Activated naive CD8-positive, alpha-beta T cell (primary cell): ENCODE data around the gene MAP2K2.
"Not testable (repeated sequence)": the region's sequence is repeated elsewhere in the genome, so short reads cannot be mapped to it uniquely, and the experiment has no call there.

Experiments used
- H3K27ac Mint-ChIP-seq: one replicate; pipeline ENCODE4 v1.8.0; 2021; ENCODE audit warnings: mixed read lengths
- H3K27me3 Mint-ChIP-seq: one replicate; pipeline ENCODE4 v1.8.0; 2021; ENCODE audit warnings: mixed read lengths
- H3K36me3 Mint-ChIP-seq: one replicate; pipeline ENCODE4 v1.8.0; 2021; ENCODE audit warnings: mixed read lengths
- H3K4me1 Mint-ChIP-seq: one replicate; pipeline ENCODE4 v1.8.0; 2021; ENCODE audit warnings: low read depth, mixed read lengths
- H3K4me3 Mint-ChIP-seq: one replicate; pipeline ENCODE4 v1.8.0; 2021; ENCODE audit warnings: mild to moderate bottlenecking, mixed read lengths
- H3K9me3 Mint-ChIP-seq: one replicate; pipeline ENCODE4 v1.8.0; 2021; ENCODE audit warnings: low read depth, mixed read lengths

Gene MAP2K2

DNA sequence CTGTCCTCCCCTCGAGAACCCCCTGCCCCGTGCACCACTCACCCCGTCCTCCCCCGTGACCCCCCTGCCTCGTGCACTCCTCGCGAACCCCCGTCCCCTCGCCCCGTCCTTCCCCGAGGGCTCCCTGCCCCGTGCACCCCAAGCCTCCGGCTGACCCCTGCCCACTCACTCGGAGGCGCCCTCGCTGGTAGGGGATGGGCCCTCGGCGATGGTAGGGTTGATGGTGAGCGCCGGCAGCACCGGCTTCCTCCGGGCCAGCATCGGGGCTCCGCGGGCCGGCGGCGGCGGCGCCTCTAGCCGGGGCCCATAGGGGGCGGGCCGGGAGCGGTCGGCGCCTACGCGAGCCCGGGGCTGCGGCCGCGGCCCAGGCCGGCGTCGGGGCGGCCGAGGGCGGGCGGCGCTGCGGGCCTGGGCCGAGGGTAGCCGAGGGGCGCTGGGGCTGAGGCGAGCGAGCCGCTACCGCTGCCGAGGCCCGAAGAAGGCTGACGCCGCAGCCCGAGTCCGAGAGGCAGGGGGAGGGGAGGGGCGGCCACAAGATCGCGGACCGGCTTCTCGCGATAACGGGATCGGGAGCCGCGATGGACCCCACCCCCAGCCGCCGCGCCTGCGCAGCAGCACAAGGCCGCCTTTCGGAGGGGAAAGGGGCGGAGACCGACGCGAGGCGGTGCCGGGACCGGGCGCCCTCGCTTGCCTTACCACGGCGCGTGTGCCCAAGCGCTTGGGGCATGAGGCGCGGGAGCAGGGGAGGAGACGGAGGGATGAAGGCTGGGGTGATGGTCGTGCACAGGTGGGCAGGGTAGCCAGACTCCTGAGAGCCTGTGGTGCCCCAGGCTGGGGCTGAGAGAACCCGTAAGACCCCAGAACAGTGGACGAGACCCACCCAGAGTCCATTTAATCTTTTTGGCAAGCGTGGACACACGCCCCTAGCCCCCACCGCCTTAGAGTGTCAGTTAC lies at the start of gene MAP2K2:
MAP2K2 (minus strand) TSS at position 508 of the 954 bp plus-strand sequence; CDS start at position 261, 247 bp downstream.
- peaks cover 20% of the 10 kb centered on the region for H3K4me1 Mint-ChIP-seq

DNA sequence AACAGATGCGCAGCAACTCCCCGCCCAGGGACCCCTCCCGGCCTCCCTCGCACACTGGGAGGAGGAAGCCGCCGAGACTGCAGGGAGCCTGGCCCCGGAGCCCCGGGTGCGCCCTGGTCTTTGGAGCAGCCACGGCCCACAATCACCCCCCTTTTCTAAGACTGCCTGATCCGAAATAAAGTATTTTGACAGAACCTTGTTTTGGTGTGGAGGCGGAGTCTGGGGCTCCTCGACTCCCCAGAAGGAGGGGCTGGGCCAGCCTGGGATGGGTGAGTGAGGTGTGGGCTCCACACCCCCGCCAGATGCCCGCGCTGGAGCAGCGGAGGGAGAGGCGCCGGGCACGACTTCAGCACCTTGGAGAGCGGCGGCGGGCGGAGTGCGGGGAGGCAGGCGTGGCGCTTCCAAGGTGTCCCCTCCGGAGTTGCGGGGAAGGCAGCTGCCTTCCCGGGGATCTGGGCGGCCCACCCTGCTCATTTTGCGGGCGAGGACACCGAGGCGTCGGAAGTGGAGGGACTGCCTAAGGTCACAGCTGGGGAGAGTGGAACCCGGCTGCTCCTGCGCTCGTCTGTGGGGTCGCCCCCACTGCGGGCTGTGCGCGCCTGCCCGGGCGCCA lies 49.0 kb upstream of the MAP2K2 start:
- peaks cover 9% of the 10 kb centered on the region for H3K27me3 Mint-ChIP-seq
- no peak overlapping the region for H3K27ac Mint-ChIP-seq
- H3K4me3 Mint-ChIP-seq = no peak overlapping the region
- H3K9me3 Mint-ChIP-seq = no peaks in the 10 kb centered on the region
- no peaks in the 10 kb centered on the region for H3K4me1 Mint-ChIP-seq
- peaks cover 5% of the 10 kb centered on the region for H3K36me3 Mint-ChIP-seq

More for the DNA sequence above, at the start of gene MAP2K2:
- Mint-ChIP-seq H3K4me3 (peak within 1 kb of the TSS; percentile 96), H3K9me3 (no peaks in the 10 kb centered on the region), H3K27me3 (no peaks in the 10 kb centered on the region), H3K36me3 (no peaks in the 10 kb centered on the region), H3K27ac (peak within 1 kb of the TSS; percentile 93)

DNA sequence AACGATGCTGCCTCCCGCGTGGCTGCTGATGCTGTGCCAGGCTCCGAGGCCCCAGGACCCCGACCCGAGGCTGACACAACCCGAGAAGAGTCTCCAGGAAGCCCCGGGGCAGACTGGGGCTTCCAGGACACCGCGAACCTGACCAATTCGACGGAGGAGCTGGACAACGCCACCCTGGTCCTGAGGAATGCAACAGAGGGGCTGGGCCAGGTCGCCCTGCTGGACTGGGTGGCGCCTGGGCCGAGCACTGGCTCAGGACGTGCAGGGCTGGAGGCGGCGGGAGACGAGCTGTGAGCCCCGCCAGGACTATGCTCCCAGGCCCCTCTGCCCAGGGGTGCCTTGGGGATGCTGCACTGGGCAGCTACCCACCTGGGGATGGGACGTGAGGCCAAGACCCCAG lies 47.8 kb upstream of the MAP2K2 start:
- peaks cover 12% of the 10 kb centered on the region for H3K27me3 Mint-ChIP-seq
- H3K4me1 Mint-ChIP-seq = no peaks in the 10 kb centered on the region
- no peak overlapping the region for H3K4me3 Mint-ChIP-seq
- H3K36me3 Mint-ChIP-seq = peaks cover 2% of the 10 kb centered on the region
- H3K9me3 Mint-ChIP-seq = no peaks in the 10 kb centered on the region
- no peak overlapping the region for H3K27ac Mint-ChIP-seq

DNA sequence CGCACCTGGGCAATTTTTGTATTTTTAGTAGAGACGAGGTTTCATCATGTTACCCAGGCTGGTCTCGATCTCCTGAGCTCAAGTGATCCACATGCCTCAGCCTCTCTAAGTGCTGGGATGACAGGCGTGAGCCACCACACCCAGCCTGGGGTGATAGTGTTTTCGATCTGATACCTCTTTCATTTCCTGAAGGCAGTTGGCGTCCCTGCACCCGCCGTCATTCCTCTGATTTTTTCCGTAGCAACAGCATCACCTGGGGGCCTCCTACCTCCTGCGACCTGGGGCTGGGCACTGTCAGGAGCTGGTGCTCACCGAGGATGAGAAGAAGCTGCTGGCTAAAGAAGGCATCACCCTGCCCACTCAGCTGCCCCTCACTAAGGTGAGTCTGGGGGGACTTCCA lies 40.3 kb upstream of the MAP2K2 start:
- H3K9me3 Mint-ChIP-seq = no peaks in the 10 kb centered on the region
- H3K27me3 Mint-ChIP-seq = peaks cover 9% of the 10 kb centered on the region
- H3K4me3 Mint-ChIP-seq = no peak overlapping the region
- H3K27ac Mint-ChIP-seq = no peak overlapping the region
- H3K36me3 Mint-ChIP-seq = no peaks in the 10 kb centered on the region
- no peaks in the 10 kb centered on the region for H3K4me1 Mint-ChIP-seq

DNA sequence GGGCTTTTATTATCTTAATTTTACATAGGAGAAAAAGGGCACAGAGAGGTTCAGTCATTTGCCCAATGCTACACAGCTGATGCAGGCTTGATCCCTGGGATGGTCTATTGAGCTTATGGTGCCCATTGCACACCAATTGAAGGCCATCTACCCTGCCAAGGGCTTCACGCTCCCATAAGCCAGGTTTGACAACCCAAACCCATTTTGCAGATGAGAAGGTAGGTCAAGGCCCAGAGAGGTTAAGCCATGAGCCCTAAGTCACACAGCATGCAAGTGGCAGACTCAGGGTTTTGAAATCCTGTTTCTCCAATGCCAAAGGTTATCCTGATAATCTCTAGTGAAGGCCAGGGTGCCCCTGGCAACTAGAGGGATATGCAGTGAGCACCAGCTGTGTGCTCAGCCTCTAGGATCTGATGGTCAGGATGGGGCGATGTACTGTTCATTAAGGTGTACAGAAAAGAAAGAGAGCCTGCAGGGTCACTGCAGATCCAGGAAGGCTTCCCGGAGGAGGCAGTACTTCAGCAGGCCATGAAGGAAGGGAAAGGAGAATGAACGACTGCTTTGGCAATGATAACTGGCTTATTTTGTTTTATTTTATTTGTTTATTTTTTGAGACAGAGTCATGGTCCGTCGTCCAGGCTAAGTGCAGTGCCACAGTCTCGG lies 37.6 kb upstream of the MAP2K2 start:
- H3K36me3 Mint-ChIP-seq = no peaks in the 10 kb centered on the region
- H3K4me3 Mint-ChIP-seq = no peak overlapping the region
- no peaks in the 10 kb centered on the region for H3K4me1 Mint-ChIP-seq
- H3K9me3 Mint-ChIP-seq = no peaks in the 10 kb centered on the region
- peaks cover 2% of the 10 kb centered on the region for H3K27me3 Mint-ChIP-seq
- H3K27ac Mint-ChIP-seq = no peak overlapping the region

DNA sequence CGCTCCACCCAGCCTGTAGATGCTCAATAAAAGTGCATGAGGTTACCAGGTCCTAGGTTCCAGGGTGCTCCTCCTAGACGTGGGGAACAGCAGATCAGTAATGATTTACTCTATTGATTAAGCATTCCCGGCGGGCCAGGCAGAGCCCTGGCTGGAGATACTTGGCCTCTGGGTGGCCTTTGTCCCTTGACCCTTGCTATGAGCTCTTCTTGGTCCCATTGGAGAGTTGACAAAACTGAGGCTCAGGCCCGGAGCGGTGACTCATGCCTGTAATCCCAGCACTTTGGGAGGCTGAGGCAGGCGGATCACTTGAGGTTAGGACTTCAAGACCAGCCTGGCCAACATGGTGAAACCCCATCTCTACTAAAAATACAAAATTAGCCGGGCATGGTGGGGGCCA lies 34.0 kb upstream of the MAP2K2 start:
- H3K4me3 Mint-ChIP-seq, H3K27me3 Mint-ChIP-seq, H3K4me1 Mint-ChIP-seq, H3K9me3 Mint-ChIP-seq, H3K27ac Mint-ChIP-seq, H3K36me3 Mint-ChIP-seq: not testable (repeated sequence)

DNA sequence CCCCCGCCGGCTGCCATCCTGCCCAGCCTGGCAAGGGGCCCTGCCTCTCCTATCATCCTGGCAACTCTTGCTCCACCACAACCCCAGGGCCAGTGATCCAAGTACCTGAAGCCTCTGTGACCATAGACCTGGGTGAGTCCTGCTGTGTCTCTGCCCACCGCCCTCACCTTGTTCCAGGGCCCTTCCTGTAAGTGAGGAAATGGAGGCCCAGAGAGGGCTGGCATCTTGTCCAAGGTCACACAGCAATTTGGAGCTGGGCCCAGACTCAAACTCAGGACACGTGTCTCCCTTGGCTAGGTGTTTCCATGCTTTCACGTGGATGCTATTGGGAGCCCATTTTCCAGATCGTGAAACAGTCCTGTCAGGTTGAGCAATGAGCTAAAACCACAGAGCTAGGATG lies 33.2 kb upstream of the MAP2K2 start:
- Mint-ChIP-seq H3K9me3 (no peaks in the 10 kb centered on the region), H3K4me3 (no peak overlapping the region), H3K27ac (no peak overlapping the region), H3K27me3 (no peaks in the 10 kb centered on the region), H3K4me1 (peaks cover 3% of the 10 kb centered on the region), H3K36me3 (no peaks in the 10 kb centered on the region)

DNA sequence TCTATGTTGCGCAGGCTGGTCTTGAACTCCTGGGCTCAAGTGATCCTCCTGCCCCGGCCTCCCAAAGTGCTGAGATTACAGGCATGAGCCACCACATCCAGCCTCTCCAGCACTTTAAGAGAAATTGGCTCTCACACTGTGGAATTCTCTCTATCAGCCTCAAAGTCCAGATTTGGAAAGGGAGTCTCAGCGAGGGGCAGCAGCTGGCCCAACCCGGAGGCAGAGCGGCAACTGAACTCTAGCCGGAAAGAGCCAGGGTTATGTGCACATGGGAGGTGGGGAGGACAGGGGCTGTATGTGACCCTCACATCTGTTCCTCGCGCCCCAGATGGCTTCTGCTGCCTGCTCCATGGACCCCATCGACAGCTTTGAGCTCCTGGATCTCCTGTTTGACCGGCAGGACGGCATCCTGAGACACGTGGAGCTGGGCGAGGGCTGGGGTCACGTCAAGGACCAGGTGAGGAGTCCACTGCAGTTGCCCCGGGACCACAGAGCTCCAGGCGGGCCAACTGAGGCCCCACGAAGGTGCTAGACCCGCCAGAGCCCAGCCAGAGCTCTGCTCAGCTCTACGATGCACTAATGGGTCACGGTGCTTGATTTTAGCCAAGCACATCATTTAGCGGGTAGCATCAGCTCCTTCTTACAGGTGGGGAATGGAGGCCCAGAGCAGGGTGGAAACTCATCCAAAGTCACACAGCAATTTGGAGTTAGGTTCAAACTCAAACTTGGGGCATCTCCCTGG lies 30.8 kb upstream of the MAP2K2 start:
- Mint-ChIP-seq H3K36me3 (no peaks in the 10 kb centered on the region), H3K27ac (no peak overlapping the region), H3K27me3 (no peaks in the 10 kb centered on the region), H3K9me3 (no peaks in the 10 kb centered on the region), H3K4me3 (no peak overlapping the region), H3K4me1 (peaks cover 3% of the 10 kb centered on the region)

DNA sequence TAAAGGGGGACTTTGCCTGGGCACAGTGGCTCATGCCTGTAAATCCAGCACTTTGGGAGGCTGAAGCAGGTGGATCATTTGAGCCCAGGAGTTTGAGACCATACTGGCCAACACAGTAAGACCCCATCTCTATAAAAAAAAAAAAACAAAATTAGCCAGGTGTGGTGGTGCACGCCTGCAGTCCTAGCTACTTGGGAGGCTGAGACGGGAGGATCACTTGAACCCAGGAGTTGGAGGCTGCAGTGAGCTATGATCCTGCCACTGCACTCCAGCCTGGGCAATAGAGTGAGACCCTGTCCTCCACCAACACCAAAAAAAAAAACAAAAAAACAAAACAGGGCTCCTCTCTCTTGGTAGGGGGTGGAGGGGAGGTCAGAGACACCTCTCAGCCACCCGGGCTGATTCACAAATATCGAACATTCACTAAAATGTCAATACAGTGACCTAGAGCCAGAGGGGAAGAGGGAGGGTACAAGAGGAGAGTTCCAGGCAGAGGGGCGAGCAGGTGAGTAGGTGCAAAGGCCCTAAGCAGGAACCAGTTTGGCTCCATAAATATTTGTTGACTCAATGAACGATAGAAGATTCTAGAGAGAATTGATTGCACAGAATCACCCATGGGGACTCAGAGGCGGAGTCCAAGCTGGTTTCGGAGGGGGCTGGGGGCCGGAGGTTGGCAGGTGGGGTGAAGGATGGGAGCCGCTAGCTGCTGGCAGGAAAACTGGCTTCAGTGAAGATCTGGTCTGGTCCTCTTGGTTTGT lies 28.5 kb upstream of the MAP2K2 start:
- no peak overlapping the region for H3K27ac Mint-ChIP-seq
- H3K4me3 Mint-ChIP-seq = no peak overlapping the region
- no peaks in the 10 kb centered on the region for H3K9me3 Mint-ChIP-seq
- peaks cover 3% of the 10 kb centered on the region for H3K4me1 Mint-ChIP-seq
- H3K27me3 Mint-ChIP-seq = peaks cover 2% of the 10 kb centered on the region
- no peaks in the 10 kb centered on the region for H3K36me3 Mint-ChIP-seq

DNA sequence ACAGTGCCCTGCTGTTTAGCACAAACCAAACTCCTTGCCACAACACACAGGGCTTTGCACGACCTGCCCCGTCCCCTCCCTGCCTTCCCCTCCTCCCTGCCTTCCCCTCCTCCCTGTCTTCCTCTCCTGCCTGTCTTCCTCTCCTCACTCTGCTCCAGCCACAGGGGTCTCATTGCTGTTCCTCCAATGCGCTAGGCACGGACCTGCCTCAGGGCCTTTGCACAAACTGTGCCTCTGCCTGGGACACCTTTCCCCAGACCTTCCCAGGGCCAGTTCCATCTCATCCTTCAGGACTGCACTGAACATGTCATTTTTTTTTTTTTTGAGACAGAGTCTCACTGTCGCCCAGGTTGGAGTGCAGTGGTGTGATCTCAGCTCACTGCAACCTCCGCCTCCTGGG lies 27.7 kb upstream of the MAP2K2 start:
- no peaks in the 10 kb centered on the region for H3K36me3 Mint-ChIP-seq
- no peak overlapping the region for H3K27ac Mint-ChIP-seq
- no peak overlapping the region for H3K4me3 Mint-ChIP-seq
- H3K4me1 Mint-ChIP-seq = peaks cover 3% of the 10 kb centered on the region
- H3K27me3 Mint-ChIP-seq = peaks cover 2% of the 10 kb centered on the region
- no peaks in the 10 kb centered on the region for H3K9me3 Mint-ChIP-seq

DNA sequence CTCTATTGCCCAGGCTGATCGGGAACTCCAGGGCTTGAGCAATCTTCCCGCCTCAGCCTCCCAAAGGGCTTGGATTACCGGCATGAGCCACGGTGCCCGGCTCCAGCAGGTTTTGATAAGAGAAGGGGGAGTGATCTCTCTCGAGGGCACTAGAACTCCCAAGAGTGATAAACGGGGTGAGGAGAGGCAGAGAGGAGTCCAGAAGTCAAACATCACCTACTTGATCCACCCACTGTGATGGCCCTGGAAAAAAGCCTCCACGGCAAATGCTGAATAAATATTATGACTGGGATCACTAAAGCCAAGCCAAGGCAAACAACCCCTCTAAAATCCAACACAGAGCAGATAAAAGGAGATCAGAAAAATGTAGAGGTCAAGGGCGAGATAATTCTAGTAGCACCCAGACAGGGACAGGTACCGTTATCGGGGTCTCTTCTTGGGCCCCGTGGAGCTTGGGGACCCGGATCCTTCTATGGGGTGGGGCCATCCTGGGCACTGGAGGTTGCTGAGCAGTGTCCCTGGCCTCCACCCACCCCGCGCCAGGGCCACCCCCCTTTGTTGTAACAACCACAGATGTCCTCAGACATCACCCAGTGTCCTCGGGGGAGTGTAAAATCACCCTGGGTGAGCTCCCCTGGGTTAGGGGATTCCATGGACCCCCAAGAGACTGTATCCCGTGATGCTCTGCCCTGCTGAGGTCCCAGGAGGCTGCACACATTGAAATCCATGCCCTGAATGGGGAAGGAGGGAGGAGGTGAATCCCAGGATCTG lies 25.8 kb upstream of the MAP2K2 start:
- H3K27ac Mint-ChIP-seq = no peak overlapping the region

DNA sequence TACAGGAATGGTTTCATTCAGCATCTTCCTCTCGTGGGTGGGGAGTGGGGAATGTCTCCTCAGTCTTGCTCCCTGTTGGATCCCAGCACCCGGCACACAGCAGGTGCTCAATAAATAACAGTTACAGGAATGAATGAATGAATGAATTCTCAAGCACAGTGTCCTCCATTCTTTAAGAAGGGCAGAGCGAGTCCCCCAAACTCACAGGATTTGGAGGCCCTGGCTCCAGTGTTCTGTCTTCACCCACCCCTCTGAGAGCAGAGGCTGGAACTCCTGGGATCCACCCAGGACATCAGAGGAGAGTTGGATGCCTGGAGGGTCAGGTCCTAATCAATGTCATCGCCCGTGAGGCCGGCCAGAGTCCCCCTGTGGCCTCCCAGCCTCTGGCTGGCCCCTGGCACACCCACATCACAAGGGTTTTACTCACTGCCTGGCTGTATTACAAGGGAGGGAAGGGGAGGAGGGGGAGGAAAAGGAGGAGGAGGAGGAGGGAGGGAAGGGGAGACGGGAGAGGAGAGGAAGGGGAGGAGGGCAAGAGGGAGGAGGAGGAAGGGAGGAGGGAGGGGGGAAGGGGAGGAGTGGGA lies 20.8 kb upstream of the MAP2K2 start:
- H3K27me3 Mint-ChIP-seq = peaks cover 6% of the 10 kb centered on the region
- no peaks in the 10 kb centered on the region for H3K36me3 Mint-ChIP-seq
- H3K27ac Mint-ChIP-seq = no peak overlapping the region
- no peak overlapping the region for H3K4me3 Mint-ChIP-seq
- H3K4me1 Mint-ChIP-seq = peaks cover 7% of the 10 kb centered on the region
- no peaks in the 10 kb centered on the region for H3K9me3 Mint-ChIP-seq

More for the DNA sequence above, 25.8 kb upstream of the MAP2K2 start:
- H3K9me3 Mint-ChIP-seq = no peaks in the 10 kb centered on the region
- peaks cover 3% of the 10 kb centered on the region for H3K4me1 Mint-ChIP-seq
- peaks cover 4% of the 10 kb centered on the region for H3K27me3 Mint-ChIP-seq
- H3K36me3 Mint-ChIP-seq = no peaks in the 10 kb centered on the region
- no peak overlapping the region for H3K4me3 Mint-ChIP-seq

DNA sequence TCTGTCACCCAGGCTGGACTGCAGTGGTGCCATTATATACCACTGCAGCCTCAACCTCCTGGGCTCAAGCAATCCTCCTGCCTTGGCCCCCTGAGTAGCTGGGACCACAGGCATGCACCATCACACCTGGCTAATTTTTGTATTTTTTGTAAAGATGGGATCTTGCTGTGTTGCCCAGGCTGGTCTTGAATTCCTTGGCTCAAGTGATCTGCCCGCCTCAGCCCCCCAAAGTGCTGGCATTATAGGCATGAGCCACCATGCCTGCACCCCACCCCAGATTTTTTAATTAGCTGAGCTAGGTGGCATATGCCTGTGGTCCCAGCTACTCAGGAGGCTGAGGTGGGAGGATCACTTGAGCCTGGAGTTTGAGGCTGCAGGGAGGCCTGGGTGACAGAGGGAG lies 19.0 kb upstream of the MAP2K2 start:
- H3K36me3 Mint-ChIP-seq, H3K27me3 Mint-ChIP-seq, H3K4me3 Mint-ChIP-seq, H3K9me3 Mint-ChIP-seq, H3K27ac Mint-ChIP-seq: not testable (repeated sequence)
- H3K4me1 Mint-ChIP-seq = peaks cover 12% of the 10 kb centered on the region
